H1 (cell line): ENCODE measurements around the gene CCDC8. TPM values are rescaled to one million over a fixed set of nuclear protein-coding genes. Genes with fewer than 3 reads are reported as not detected.

Source experiments
- CTCF ChIA-PET: fragments of 300-600 bp; sonication (Branson Sonifier 250); formaldehyde crosslinking; loops from one replicate; lab custom pipeline; 2021; ENCODE audit not compliant: partially characterized antibody; lab: Charles Lee
- POLR2A ChIA-PET: fragments of 300-600 bp; sonication (Branson Sonifier 250); formaldehyde crosslinking; loops from one replicate; lab custom pipeline; 2021; ENCODE audit warnings: inconsistent platforms; ENCODE audit not compliant: partially characterized antibody; lab: Charles Lee
- DNase-seq, 2 experiments: peaks; one replicate each; pipeline versions ENCODE4 v3.0.0 to v3.0.0-alpha.2; 2010 to 2022; ENCODE audit warnings: low spot score in 2 of 2, low read depth in 1 of 2, mixed read lengths in 1 of 2
- FAIRE-seq: peaks from 2 replicates; lab custom pipeline; 2011; peaks lifted over from hg19 to GRCh38; lab: Jason Lieb, UNC
- H2AFZ ChIP-seq: 2 replicates; pipeline ENCODE4 v1.8.1; 2012; ENCODE audit warnings: low read length, inconsistent platforms
- H2AK5ac ChIP-seq: 2 replicates; pipeline ENCODE4 v1.6.1; 2013; ENCODE audit warnings: low read depth, low read length
- H2BK120ac ChIP-seq: replicated peaks from 2 replicates; pipeline ENCODE3; 2013; ENCODE audit warnings: low read depth, low read length, inconsistent platforms
- H2BK12ac ChIP-seq: 2 replicates; pipeline ENCODE4 v1.6.1; 2013; ENCODE audit warnings: low read depth, low read length
- H2BK15ac ChIP-seq: 2 replicates; pipeline ENCODE4 v1.6.1; 2013; ENCODE audit warnings: low read length
- H2BK20ac ChIP-seq: 2 replicates; pipeline ENCODE4 v1.6.1; 2013; ENCODE audit warnings: low read length
- H2BK5ac ChIP-seq: 2 replicates; pipeline ENCODE4 v1.6.1; 2013; ENCODE audit warnings: low read depth, low read length
- H3K14ac ChIP-seq: 2 replicates; pipeline ENCODE4 v1.6.1; 2013; ENCODE audit warnings: inconsistent platforms; ENCODE audit not compliant: insufficient read length
- H3K18ac ChIP-seq: 2 replicates; pipeline ENCODE4 v1.6.1; 2013; ENCODE audit warnings: low read length; ENCODE audit errors: extremely low read depth
- H3K23ac ChIP-seq: 2 replicates; pipeline ENCODE4 v1.6.1; 2013; ENCODE audit warnings: inconsistent platforms; ENCODE audit not compliant: insufficient read length
- H3K23me2 ChIP-seq: 2 replicates; pipeline ENCODE4 v1.6.1; 2013; ENCODE audit warnings: low read depth, low read length
- H3K27ac ChIP-seq: 2 replicates; pipeline ENCODE4 v1.6.1; 2011; ENCODE audit warnings: low read depth, low read length, inconsistent platforms
- H3K27me3 ChIP-seq, 4 experiments: replicated peaks in 1 of 4; 1 replicate in 1 of 4; 2 replicates in 3 of 4; pipeline versions ENCODE4 v1.6.1 to v1.8.1; 2011 to 2013; ENCODE audit warnings: low read length in 3 of 4, mild to moderate bottlenecking in 3 of 4, inconsistent platforms in 2 of 4, mixed read lengths in 2 of 4, moderate library complexity in 1 of 4; ENCODE audit not compliant: control insufficient read depth in 3 of 4, insufficient read depth in 3 of 4; ENCODE audit errors: extremely low read depth in 1 of 4
- H3K36me3 ChIP-seq, 4 experiments: 2 replicates each; pipeline versions ENCODE4 v1.6.1 to v1.8.1; 2011 to 2013; ENCODE audit warnings: mild to moderate bottlenecking in 4 of 4, low read length in 3 of 4, moderate library complexity in 2 of 4, control low read depth in 1 of 4, inconsistent platforms in 1 of 4; ENCODE audit not compliant: insufficient read depth in 4 of 4, control insufficient read depth in 2 of 4
- H3K4ac ChIP-seq: replicated peaks from 2 replicates; pipeline ENCODE3; 2013; ENCODE audit warnings: low read length, low read depth, mixed read lengths, inconsistent platforms; ENCODE audit not compliant: insufficient read length
- H3K4me1 ChIP-seq, 4 experiments: replicated peaks in 1 of 4; 1 replicate in 1 of 4; 2 replicates in 3 of 4; pipeline versions ENCODE4 v1.6.1 to v1.8.1; 2011 to 2013; ENCODE audit warnings: low read length in 3 of 4, inconsistent platforms in 2 of 4, mixed read lengths in 1 of 4; ENCODE audit not compliant: insufficient read depth in 4 of 4, control insufficient read depth in 3 of 4
- H3K4me2 ChIP-seq, 2 experiments: 2 replicates each; pipeline versions ENCODE4 v1.6.1 to v1.8.1; 2011 to 2013; ENCODE audit warnings: low read depth in 2 of 2, low read length in 2 of 2, control low read depth in 1 of 2, inconsistent platforms in 1 of 2, mild to moderate bottlenecking in 1 of 2; ENCODE audit not compliant: insufficient read depth in 1 of 2
- H3K4me3 ChIP-seq, 4 experiments: fragments of 200-600, 300-600 bp in 1 of 4; sonication (generic), shearing (Covaris generic), sonication (Bioruptor Twin) in 1 of 4; 2 replicates each; pipeline versions ENCODE4 v1.5.1 to v1.8.1; 2011 to 2016; ENCODE audit warnings: low read length in 4 of 4, low read depth in 3 of 4, control low read depth in 2 of 4, inconsistent platforms in 2 of 4, mild to moderate bottlenecking in 2 of 4, mixed read lengths in 1 of 4, moderate library complexity in 1 of 4; ENCODE audit not compliant: insufficient read depth in 2 of 4; ENCODE audit errors: extremely low read depth in 1 of 4
- H3K56ac ChIP-seq: replicated peaks from 2 replicates; pipeline ENCODE3; 2013; ENCODE audit warnings: low read depth, mild to moderate bottlenecking, mixed read lengths, low read length, inconsistent platforms; ENCODE audit not compliant: insufficient read length
- H3K79me1 ChIP-seq: 2 replicates; pipeline ENCODE4 v1.6.1; 2013; ENCODE audit warnings: low read depth, low read length, control low read depth
- H3K79me2 ChIP-seq, 2 experiments: 2 replicates each; pipeline versions ENCODE4 v1.6.1 to v1.8.1; 2012 to 2013; ENCODE audit warnings: low read length in 2 of 2, mild to moderate bottlenecking in 2 of 2, inconsistent platforms in 1 of 2; ENCODE audit not compliant: insufficient read depth in 2 of 2, control insufficient read depth in 1 of 2
- H3K9ac ChIP-seq, 4 experiments: replicated peaks in 1 of 4; 1 replicate in 1 of 4; 2 replicates in 3 of 4; pipeline versions ENCODE4 v1.6.1 to v1.8.1; 2011 to 2013; ENCODE audit warnings: low read depth in 3 of 4, low read length in 3 of 4, control low read depth in 2 of 4, mild to moderate bottlenecking in 2 of 4, moderate library complexity in 2 of 4, inconsistent platforms in 1 of 4; ENCODE audit errors: extremely low read depth in 1 of 4
- H3K9me3 ChIP-seq, 2 experiments: 2 replicates each; pipeline versions ENCODE4 v1.6.1 to v1.8.1; 2012 to 2013; ENCODE audit warnings: mild to moderate bottlenecking in 2 of 2, moderate library complexity in 2 of 2, control low read depth in 1 of 2, inconsistent platforms in 1 of 2, low read depth in 1 of 2, low read length in 1 of 2, mixed read lengths in 1 of 2; ENCODE audit not compliant: insufficient read depth in 2 of 2
- H4K20me1 ChIP-seq, 2 experiments: replicated peaks in 1 of 2; 2 replicates each; pipeline versions ENCODE3 to v1.8.1; 2011 to 2013; ENCODE audit warnings: inconsistent platforms in 2 of 2, low read length in 2 of 2, mild to moderate bottlenecking in 1 of 2; ENCODE audit not compliant: insufficient read depth in 2 of 2, control insufficient read depth in 1 of 2
- H4K5ac ChIP-seq: 2 replicates; pipeline ENCODE4 v1.6.1; 2013; ENCODE audit warnings: low read length, low read depth, mixed read lengths, inconsistent platforms; ENCODE audit not compliant: insufficient read length
- H4K8ac ChIP-seq: 2 replicates; pipeline ENCODE4 v1.8.0; 2013; ENCODE audit warnings: mild to moderate bottlenecking, moderate library complexity, low read length, inconsistent platforms; ENCODE audit not compliant: insufficient read depth; ENCODE audit errors: extremely low read depth
- H4K91ac ChIP-seq: replicated peaks from 2 replicates; pipeline ENCODE3; 2013; ENCODE audit warnings: low read length, mixed read lengths, inconsistent platforms; ENCODE audit not compliant: insufficient read length
- BRCA1 ChIP-seq: IDR thresholded peaks from 2 replicates; pipeline ENCODE4 v1.6.1; 2012; ENCODE audit warnings: low read depth, low read length, improper control_type of control experiment
- GABPA ChIP-seq: IDR thresholded peaks from 2 replicates; pipeline ENCODE4 v1.6.1; 2011; ENCODE audit warnings: mild to moderate bottlenecking, low read length, moderate library complexity, borderline replicate concordance; ENCODE audit not compliant: insufficient read depth
- JUND ChIP-seq: IDR thresholded peaks from 2 replicates; pipeline ENCODE4 v1.6.1; 2011; ENCODE audit warnings: mild to moderate bottlenecking, improper control_type of control experiment, low read length
- KDM4A ChIP-seq: IDR thresholded peaks from one replicate; pipeline ENCODE4 v1.7.1; 2012; ENCODE audit warnings: low read depth, mild to moderate bottlenecking, moderate library complexity, low read length, inconsistent platforms; ENCODE audit not compliant: severe bottlenecking
- NANOG ChIP-seq: IDR thresholded peaks from 2 replicates; pipeline ENCODE4 v1.6.1; 2011; ENCODE audit warnings: low read length, low read depth, mild to moderate bottlenecking, inconsistent platforms; ENCODE audit not compliant: insufficient read depth, poor library complexity, severe bottlenecking
- POU5F1 ChIP-seq: IDR thresholded peaks from 2 replicates; pipeline ENCODE4 v1.6.1; 2011; ENCODE audit warnings: low read depth, mild to moderate bottlenecking, low read length, moderate library complexity
- SIN3A ChIP-seq, 2 experiments: IDR thresholded peaks in 1 of 2; conservative IDR thresholded peaks in 1 of 2; 2 replicates each; pipeline ENCODE4 v1.6.1; 2011 to 2012; ENCODE audit warnings: low read length in 2 of 2, improper control_type of control experiment in 1 of 2, low read depth in 1 of 2, mild to moderate bottlenecking in 1 of 2
- SIRT6 ChIP-seq: IDR thresholded peaks from one replicate; pipeline ENCODE4 v1.7.1; 2012; ENCODE audit warnings: low read length, inconsistent platforms
- SRF ChIP-seq: IDR thresholded peaks from 2 replicates; pipeline ENCODE4 v1.6.1; 2011; ENCODE audit warnings: mild to moderate bottlenecking, low read depth, low read length, moderate library complexity
- TAF1 ChIP-seq: IDR thresholded peaks from 2 replicates; pipeline ENCODE4 v1.6.1; 2011; ENCODE audit warnings: mild to moderate bottlenecking, low read depth, low read length
- WGBS, 2 experiments: shearing (Covaris generic) in 1 of 2; methylation state at CpG; one replicate each; pipeline versions ENCODE4 v1.1.6 to v1.1.7; 2013 to 2015; ENCODE audit warnings: low lambda C conversion rate in 2 of 2, mixed read lengths in 2 of 2, inconsistent platforms in 1 of 2, low coverage in 1 of 2, missing lambda C conversion rate in 1 of 2; ENCODE audit not compliant: insufficient replicate concordance in 2 of 2, insufficient coverage in 1 of 2, insufficient read length in 1 of 2; ENCODE audit errors: extremely low coverage in 1 of 2, missing lambda C conversion rate in 1 of 2; 5-methylcytosine and 5-hydroxymethylcytosine counted together
- polyA plus RNA-seq, 7 experiments: library from polyadenylated mRNA; depleted of rRNA in 3 of 7; stranded (reverse) in 5 of 7; unstranded in 2 of 7; fragments of >200 nt in 5 of 7; fragments of 200-250 nt in 2 of 7; gene quantifications; 1 replicate in 5 of 7; 2 replicates in 1 of 7; 4 replicates in 1 of 7; pipeline versions ENCODE4 v1.2.1 to v1.2.3, GENCODE V29; 2011 to 2013; ENCODE audit warnings: missing spikeins in 2 of 7, mixed read lengths in 2 of 7
- total RNA-seq: library from RNA; stranded (reverse); fragmentation: NEBNext Ultra II Directional; extraction: Animal tissue kit (Norgen Biotek cat#: 25700); gene quantifications from 2 replicates; pipeline ENCODE4 v1.2.1, GENCODE V29; 2021

Gene CCDC8
- total and polyA plus RNA-seq, 2 of the 8 experiments (the other 6 are each of a cell fraction or from before 2014, with no cell fraction given), result 4.9 to 13.6 TPM

- peak overlapping the region; percentile 47; the same call in 1 of the 2 replicates for H2AFZ ChIP-seq
- no peaks in the 10 kb centered on the region for H3K9me3 ChIP-seq
- H2BK120ac ChIP-seq, result no peak overlapping the region
- peaks cover 0 to 27% (median 18%) of the 10 kb centered on the region in 4 experiments; a peak in 5 of 7 replicates for H3K4me1 ChIP-seq
- ChIA-PET CTCF (interaction anchor here (0.5 to 15.2 kb wide), 24 partner anchors 9 to 133 kb away, joined by 3 to 254 read pairs (median 4); partner anchors contain the start of genes CCDC8 and PNMA8B), POLR2A (interaction anchor here (0.9 to 4.4 kb wide), 10 partner anchors 8 to 91 kb away, joined by 3 to 28 read pairs (median 4); partner anchors contain the start of genes CCDC8, PNMA8B and PNMA8C)
- FAIRE-seq (no peak), DNase-seq (no peak)
- no peak overlapping the region for H4K5ac ChIP-seq
- H2BK12ac ChIP-seq, result no peak overlapping the region
- no peak overlapping the region for H3K9ac ChIP-seq
- peak overlapping the region; percentile 18 to 57 (median 40); a peak in 7 of 8 replicates for H3K4me3 ChIP-seq
- H3K23me2 ChIP-seq, result peaks cover 20% of the 10 kb centered on the region
- peak overlapping the region; percentile 38 for H3K4ac ChIP-seq
- WGBS, 2 experiments, result 35% methylated on average over 35 of the region's 41 CpGs; no CpG with 5 or more reads in 1 of the 2 experiments
- no peaks in the 10 kb centered on the region for H3K79me2 ChIP-seq
- no peaks in the 10 kb centered on the region for H3K36me3 ChIP-seq
- H3K23ac ChIP-seq, result no peak overlapping the region
- no peaks in the 10 kb centered on the region for H3K79me1 ChIP-seq
- peaks cover 0 to 34% (median 19%) of the 10 kb centered on the region in 4 experiments; a peak in 6 of 7 replicates for H3K27me3 ChIP-seq
- peaks cover 0 to 6% of the 10 kb centered on the region in 2 experiments for H4K20me1 ChIP-seq
- peak overlapping the region; percentile 53; the same call in 1 of the 2 replicates for H2BK15ac ChIP-seq
- H2BK5ac ChIP-seq, result peak overlapping the region; percentile 52; the same call in 1 of the 2 replicates
- H3K4me2 ChIP-seq, result peak overlapping the region; percentile 84 to 96
- peak overlapping the region; percentile 51 for H3K18ac ChIP-seq
- no peak overlapping the region for H2AK5ac ChIP-seq
- H4K91ac ChIP-seq, result peak overlapping the region; percentile 91
- H3K14ac ChIP-seq, result no peak overlapping the region
- H2BK20ac ChIP-seq, result 0 out of 2 replicates have a peak overlapping the region, but pooled peaks have one; percentile 32
- no peak overlapping the region for H3K27ac ChIP-seq
- peak overlapping the region; percentile 69 for H4K8ac ChIP-seq
- H3K56ac ChIP-seq, result no peak overlapping the region
- TF ChIP-seq NANOG, result no peak
- no peak for TF ChIP-seq BRCA1
- TF ChIP-seq SRF, result no peak
- no peak for TF ChIP-seq SIN3A (conservative IDR thresholded peaks at IDR 0.05 in 1 of 2, IDR thresholded peaks at IDR 0.05 in 1 of 2; ENCODE audit: low read depth in 1 of 2, low read length in 2 of 2)
- TF ChIP-seq GABPA, result no peak
- no peak for TF ChIP-seq TAF1
- no peak for TF ChIP-seq JUND
- TF ChIP-seq POU5F1, result no peak
- TF ChIP-seq SIRT6, result no peak
- TF ChIP-seq KDM4A, result no peak
Observed at GRCh38 chr19:46404753-46405468, 8.5 kb downstream of the CCDC8 start.
